AG09309 (cell line): Measurements from ENCODE around the gene PIAS4.

Source experiments
- DNase-seq: peaks from one replicate; pipeline ENCODE4 v3.0.0-alpha.2; 2010; ENCODE audit warnings: low read depth
- H3K4me3 ChIP-seq: 2 replicates; pipeline ENCODE4 v1.5.1; 2011; ENCODE audit warnings: mild to moderate bottlenecking, low read depth, low read length, moderate library complexity; ENCODE audit not compliant: control insufficient read depth
- CTCF ChIP-seq: IDR thresholded peaks from 2 replicates; pipeline ENCODE4 v1.5.1; 2011; ENCODE audit warnings: mild to moderate bottlenecking, low read depth, low read length, inconsistent platforms; ENCODE audit not compliant: insufficient read depth, control insufficient read depth; ENCODE audit errors: missing control alignments

PIAS4 gene

GRCh38 chr19:4063369-4064148, 56.0 kb downstream of the PIAS4 start:
- DNase-seq, result no peak
- TF ChIP-seq CTCF, result peak; percentile 29
- peak overlapping the region; percentile 62 for H3K4me3 ChIP-seq

DNA sequence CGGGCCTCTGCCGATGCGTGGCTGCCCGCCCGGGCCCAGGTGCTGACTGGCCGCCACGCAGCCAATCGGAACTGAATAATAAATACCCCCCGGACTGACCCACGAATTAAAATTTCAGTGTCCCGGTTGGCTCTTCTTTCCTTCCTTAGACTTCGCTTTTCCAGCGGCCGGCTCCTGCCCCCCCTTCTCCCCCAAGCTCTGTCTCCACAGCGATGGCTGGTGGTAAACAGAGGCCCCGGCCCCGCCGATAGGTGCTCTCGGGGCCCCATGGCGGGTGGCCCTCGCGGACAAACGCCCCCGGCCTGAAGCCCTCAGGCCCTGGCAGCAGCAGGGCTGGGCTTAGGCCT, 56.6 kb downstream of the PIAS4 start:
- H3K4me3 ChIP-seq, result peak overlapping the region; percentile 62
- DNase-seq, result no peak
- no peak for TF ChIP-seq CTCF

DNA sequence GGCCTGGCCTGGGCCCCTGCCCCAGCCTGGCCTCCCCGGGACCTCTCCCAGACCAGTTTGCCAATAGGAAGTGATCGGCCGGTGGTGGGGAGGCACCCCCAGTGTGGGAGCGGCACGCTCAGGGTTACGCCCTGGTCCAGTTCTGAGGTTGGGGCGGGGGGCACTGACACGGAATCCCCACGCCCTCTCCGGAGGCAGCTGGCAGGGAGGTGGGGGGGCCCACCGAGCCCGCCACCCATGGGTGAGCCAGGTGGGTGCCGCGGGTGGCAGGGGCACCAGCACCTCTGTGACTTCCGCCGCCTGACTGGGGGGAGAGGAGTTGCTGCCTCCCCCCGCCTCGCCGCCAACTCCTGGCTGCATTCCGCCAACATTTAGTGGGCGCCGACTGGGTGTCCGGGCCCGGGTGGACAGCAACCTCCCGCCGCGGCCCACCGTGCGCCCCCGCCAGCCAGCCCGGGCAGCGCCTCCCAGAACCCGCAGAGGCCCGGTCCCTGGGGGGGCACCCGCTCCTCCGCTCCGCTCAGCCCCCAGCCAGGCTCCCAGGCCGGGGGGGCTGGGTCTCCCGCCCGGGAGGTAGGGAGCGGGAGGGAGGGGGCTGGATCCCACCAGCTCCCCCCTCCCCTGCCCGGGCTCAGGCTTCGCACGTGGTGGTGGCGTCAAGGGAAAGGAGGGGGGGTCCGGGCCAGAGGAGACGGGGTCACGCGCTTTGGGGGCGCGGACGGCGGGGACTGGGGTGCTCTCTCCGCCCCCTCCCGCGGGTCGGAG, 57.1 kb downstream of the PIAS4 start:
- TF ChIP-seq CTCF, result no peak
- no peak for DNase-seq
- H3K4me3 ChIP-seq, result peak overlapping the region; percentile 62

DNA sequence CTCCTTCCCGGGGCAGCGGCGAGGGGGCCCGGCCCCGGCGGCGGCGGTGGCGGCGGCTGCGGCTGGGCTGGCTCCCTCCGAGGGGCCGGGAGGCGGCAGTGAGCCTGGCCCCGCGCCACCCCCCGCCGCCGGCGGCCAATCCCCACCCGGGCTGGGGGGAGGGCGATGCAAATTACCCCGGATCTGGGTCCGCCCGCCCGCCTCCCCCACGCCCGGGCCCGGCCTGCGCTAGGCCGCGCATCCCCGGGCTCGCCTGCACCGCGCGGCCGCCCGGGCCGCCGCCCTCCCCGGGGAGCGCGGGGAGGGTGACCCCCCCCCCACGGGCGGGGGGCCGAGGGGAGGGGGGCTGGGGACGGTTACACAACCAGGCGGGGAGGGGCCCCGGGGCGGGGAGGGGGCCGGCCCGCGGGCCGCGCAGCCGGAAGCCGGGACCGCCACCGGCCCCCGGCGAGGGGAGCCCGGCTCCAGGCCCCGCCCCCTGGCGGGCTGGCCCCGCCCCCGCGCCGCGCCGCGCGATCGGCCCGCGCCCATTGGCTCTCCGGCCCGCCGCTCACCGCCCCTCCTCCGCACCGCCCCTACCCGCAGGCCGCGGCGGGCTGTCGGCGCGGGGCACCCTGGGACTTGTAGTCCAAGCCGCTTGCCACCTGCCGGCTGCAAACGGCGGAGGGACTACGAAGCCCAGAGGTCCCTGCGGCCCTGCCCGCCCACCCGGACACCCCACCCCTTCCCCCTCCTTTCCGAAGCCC, 58.1 kb downstream of the PIAS4 start:
- no peak for TF ChIP-seq CTCF
- peak overlapping the region; percentile 97 for H3K4me3 ChIP-seq

GRCh38 chr19:4066176-4066606, 58.7 kb downstream of the PIAS4 start:
- peak overlapping the region; percentile 97 for H3K4me3 ChIP-seq
- no peak for TF ChIP-seq CTCF
- DNase-seq, result no peak

More for the DNA sequence above, 58.1 kb downstream of the PIAS4 start:
- peak; percentile 89 for DNase-seq

GRCh38 chr19:4066682-4067395, 59.3 kb downstream of the PIAS4 start, which contains the start of gene ZBTB7A:
Gene ZBTB7A (minus strand): TSS chr19:4066899. CDS start chr19:4055232, 11,667 bp downstream.
- no peak for TF ChIP-seq CTCF
- DNase-seq, result no peak
- H3K4me3 ChIP-seq, result peak within 1 kb of the TSS; percentile 97
